GM19035 (cell line): ENCODE data around the gene DUSP22.
"Not testable (repeated sequence)": the region's sequence is repeated elsewhere in the genome, so short reads cannot be mapped to it uniquely, and the experiment has no call there.

Source experiments
- ATAC-seq: cut with Tn5 transposase; IDR thresholded peaks from one replicate; pipeline ENCODE4 v1.9.1; 2021; ENCODE audit not compliant: unreplicated experiment

Gene DUSP22

GRCh38 chr6:377641-378020 lies 85.3 kb downstream of the DUSP22 start:
- not testable (repeated sequence) for ATAC-seq

DNA sequence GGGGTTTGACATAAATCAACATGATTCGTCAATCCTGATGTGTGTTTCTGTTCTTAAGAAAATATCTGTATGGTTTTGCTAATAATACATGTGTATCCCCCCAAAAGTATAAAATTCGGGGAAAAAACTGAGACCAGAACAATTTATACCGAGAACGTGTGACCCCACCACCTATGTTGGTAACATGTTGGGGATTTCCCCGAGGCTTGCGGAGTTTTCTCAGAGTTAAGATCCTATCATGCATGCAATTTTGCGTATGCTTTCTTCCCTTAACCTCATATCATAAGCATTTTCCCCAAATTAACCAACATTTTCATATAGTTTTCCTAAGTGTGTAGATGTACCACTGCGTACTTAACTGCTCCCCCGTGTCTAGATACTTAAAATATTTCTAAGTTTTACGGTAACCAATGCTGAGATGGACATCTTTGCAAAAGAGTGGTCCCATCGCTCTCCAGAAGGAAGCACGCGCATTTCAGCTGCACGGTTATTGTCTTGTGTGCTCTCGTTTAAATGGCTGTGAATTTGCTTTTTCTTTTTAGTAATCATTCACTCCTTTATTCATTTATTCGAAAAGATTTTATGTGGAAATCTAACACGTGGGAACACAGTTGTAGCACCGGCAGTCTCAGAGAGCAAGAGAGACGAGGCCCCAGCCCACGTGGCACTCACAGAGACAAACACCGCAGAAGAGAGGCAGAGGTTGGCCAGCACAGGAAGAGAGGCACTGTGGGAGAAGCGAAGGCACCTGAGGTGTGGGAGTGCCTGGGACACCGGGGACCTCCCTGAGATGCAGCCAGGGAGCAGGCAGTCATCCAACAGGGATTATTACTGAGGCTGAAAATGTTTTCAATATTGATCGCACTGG lies 86.0 kb downstream of the DUSP22 start:
- no peak for ATAC-seq

- no peak for ATAC-seq
These were observed 86.7 kb downstream of the DUSP22 start for GRCh38 chr6:378958-379409.

- no peak for ATAC-seq
These were observed 87.3 kb downstream of the DUSP22 start for GRCh38 chr6:379410-380181.

DNA sequence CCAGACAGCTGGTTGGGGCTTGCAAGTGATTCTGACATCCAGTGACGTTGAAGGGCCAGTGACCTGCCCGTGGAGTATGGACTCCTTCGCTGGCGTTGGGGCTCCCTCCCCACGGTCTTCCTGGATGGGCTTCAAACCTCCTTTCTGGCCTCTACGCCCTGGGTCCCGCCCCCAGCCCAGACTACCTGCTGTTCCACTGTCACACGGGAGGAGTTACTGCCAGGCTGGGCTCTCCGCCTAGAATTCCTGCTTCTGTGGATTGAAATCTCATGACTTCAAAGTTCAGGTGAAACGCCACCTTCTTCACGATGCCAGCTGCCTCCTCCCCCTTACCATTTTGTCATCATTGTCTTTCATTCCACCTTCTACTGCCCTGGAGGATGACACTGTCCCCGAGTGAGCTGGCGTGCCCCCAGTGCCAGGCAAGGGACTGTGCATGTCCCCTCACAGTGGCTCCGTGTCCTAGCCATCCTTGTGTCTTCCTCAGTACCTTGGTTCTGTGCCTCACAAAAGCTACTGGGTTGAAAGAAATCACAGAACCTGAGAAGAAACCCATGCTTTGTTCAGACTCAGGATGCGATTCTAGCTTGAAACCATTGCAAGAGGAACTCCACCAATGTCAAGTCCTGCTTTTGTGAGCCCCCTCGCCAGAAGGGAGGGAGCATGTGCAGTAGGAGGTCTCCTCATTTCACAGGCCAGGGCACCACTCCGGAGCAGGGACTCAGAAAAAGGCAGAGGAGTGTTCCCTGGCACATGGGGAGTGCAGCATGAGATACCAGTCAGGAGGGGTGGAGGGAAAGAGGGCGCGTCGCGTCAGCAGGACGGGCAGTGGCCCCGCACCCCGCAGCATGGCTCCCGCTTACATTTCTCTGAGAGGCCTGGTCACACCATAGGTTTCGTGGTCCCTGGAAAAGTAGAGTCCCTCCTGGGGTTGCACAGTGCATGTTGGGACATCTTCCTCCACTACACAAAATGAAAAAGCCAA lies 88.2 kb downstream of the DUSP22 start:
- ATAC-seq: no peak

GRCh38 chr6:381742-382461 lies 89.6 kb downstream of the DUSP22 start:
- no peak for ATAC-seq

GRCh38 chr6:382883-383810 lies 90.9 kb downstream of the DUSP22 start:
- ATAC-seq: no peak

GRCh38 chr6:383856-384255 lies 91.6 kb downstream of the DUSP22 start:
- no peak for ATAC-seq

- ATAC-seq: no peak
These were observed 92.6 kb downstream of the DUSP22 start for GRCh38 chr6:384898-385297.

DNA sequence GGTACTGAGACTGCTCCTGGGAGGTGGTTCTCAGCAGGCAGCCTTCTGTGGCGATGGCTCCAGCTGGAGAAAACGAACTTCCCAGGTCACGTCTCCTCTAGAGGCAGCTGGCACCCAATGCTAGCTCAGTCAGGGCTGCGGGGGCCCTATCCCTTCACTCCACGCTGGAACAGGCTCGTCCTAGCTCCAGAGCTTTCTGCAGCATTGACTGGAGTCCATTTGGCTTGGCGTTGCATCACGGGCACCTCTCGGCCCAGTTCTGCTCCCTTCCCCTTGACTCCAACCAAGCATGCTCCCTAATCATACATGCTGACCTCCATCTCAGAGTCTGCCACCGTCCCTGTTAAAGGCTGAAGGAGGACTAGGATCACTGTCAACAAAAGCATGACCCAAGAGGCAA lies 93.3 kb downstream of the DUSP22 start:
- ATAC-seq: no peak

- no peak for ATAC-seq
These were observed 94.5 kb downstream of the DUSP22 start for GRCh38 chr6:386688-387266.

DNA sequence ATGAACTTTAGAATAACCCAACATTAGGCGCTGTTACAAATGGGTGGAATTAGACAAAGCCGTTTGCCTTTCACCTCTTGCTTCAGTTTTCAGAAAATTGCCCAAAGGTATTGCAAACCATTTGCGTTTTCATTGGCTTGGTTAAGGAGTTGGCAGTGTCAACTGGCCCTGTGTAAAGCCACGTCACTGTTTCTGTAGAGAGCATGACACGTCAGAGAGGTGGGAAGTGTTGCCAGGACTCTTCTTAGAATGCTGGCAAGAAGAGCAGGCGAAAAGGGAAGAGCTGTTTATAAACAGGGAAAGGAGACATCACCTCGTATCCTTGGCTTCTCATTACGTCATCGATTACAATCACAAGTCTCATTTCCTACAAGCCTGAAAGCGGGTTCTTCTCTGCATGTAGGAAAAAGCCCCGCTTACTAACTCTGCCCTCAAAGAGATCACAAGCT lies 95.0 kb downstream of the DUSP22 start:
- ATAC-seq: no peak

GRCh38 chr6:388202-388903 lies 96.1 kb downstream of the DUSP22 start:
- ATAC-seq: no peak

DNA sequence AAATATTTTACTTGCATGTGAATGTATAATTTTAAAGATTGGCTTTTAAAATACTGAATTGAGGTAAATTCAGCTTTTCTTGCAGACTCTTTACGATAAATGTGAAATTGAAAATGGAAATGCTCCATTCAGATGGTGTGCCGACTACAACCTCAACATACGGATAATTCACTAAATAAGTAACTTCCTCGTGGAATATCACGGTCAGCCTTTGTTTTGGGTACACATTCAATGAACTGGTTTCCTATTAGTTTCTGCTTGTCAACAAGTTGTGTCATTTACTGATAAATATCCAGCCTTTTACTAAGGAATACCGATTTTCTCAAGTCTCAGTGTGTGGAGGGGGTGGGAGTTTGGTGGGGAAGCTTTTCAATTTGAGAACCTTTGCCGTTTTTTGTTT lies 96.9 kb downstream of the DUSP22 start:
- ATAC-seq: no peak

DNA sequence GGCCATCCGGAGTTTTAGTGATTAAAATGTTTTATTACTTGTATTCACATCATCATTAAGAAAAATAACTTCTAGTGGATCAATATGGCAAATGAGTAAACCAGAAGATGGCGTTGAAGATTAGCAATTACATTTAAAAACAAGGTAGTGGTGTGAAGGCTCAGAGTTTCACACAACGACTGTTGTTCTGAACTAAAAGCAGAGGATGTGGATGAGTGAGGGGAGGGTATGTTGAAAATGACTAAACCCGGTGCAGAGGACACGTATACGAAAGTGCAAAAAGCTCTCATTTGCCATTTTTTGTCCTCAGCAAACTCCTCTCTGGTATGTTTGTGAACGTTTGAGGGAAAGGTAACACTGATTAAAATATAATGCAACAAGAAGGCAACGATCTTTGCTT lies 97.3 kb downstream of the DUSP22 start:
- peak; percentile 34 for ATAC-seq

DNA sequence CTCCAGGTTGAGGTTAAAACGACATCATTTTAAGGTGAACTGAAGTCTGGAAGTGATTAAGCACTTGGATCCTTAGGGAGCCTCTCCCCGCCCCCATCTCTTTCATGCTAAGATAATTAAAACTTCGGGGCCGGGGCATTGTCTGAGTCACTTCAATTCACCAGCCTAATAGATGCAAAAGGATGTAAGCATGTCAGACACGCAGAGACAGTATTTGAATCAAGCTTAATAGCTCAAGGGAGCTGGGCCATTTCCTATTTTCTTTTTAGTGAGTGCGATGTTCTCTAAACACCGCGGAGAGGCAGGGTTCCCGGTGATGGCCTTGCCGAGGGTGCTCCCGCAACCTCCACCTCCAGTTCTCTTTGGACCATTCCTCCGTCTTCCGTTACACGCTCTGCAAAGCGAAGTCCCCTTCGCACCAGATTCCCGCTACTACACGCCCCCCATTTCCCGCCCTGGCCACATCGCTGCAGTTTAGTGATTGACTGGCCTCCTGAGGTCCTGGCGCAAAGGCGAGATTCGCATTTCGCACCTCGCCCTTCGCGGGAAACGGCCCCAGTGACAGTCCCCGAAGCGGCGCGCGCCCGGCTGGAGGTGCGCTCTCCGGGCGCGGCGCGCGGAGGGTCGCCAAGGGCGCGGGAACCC lies 98.7 kb downstream of the DUSP22 start:
- ATAC-seq: peak; percentile 11

DNA sequence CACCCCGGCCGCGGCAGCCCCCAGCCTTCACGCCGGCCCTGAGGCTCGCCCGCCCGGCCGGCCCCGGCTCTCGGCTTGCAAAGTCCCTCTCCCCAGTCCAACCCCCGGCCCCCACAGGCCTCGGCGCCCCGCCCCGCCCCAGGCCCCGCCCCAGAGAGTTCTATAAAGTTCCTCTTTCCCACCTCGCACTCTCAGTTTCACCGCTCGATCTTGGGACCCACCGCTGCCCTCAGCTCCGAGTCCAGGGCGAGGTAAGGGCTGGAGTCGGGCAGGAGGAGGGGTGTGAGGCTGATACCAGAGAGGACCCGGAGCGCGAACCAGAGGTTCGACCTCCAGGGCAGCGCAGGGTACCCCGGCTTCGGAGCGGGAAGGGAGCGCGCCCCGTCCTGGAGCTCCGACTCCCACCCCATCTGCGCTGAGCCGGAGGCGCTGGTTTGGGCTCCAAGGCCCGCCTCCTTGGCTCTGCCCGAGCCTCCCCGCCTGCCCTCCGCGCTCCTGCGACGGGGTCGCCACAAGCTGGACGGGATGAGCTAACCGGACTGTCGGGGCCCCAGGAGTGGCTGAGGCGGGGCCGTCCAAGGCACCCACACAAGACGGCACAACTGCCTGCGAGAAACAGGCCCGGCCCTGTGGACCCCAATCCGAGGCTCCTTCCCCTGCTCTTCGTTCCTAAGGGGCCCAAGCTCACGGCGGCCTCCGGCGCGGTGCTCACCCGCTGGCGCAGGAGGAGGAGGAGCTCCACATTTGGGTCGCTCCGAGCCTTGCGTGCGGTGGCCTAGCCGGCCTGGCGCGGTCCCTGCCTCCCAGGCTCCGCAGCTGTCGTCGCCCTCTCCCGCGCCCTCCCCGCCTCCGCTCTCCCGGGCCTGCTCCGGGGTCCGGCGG lies 99.5 kb downstream of the DUSP22 start, which contains the start of gene IRF4:
IRF4 (plus strand) TSS at position 194 of the 882 bp plus-strand sequence. CDS start 1,401 bp downstream, outside the sequence.
- ATAC-seq: peak; percentile 44
